B cell (primary cell): Measurements from ENCODE around the gene CDC42BPA. TPM values are rescaled to one million over a fixed set of nuclear protein-coding genes. Genes with fewer than 3 reads are reported as not detected.

Source experiments
- ATAC-seq: fragments of 200-7000 bp; cut with Tn5 transposase; one replicate; pipeline ENCODE4 v1.10.0; 2021; ENCODE audit warnings: low read depth, mild to moderate bottlenecking, moderate number of reproducible peaks, moderate library complexity
- CTCF ChIA-PET: fragments of 350-600 bp; sonication (Branson Sonifier 250); formaldehyde crosslinking; loops from one replicate; lab custom pipeline; 2021; ENCODE audit warnings: antibody characterized with exemption, inconsistent platforms; lab: Charles Lee
- POLR2A ChIA-PET: fragments of 350-600 bp; sonication (Branson Sonifier 250); formaldehyde crosslinking; loops from one replicate; lab custom pipeline; 2021; ENCODE audit warnings: antibody characterized with exemption; lab: Charles Lee
- DNase-seq: peaks from one replicate; pipeline ENCODE4 v3.0.0; 2013
- H2AFZ ChIP-seq: 2 replicates; pipeline ENCODE4 v1.6.1; 2012; ENCODE audit warnings: mild to moderate bottlenecking, low read depth, low read length; ENCODE audit not compliant: insufficient read depth, poor library complexity, severe bottlenecking
- H3K27ac ChIP-seq, 2 donors: 1 replicate in 1 of 2; 2 replicates in 1 of 2; pipeline ENCODE4 v1.5.1; 2012 to 2013; ENCODE audit warnings: low read length in 2 of 2, mild to moderate bottlenecking in 2 of 2, moderate library complexity in 1 of 2
- H3K27me3 ChIP-seq, 4 experiments: fragments of 200-600 bp in 1 of 4; sonication (generic) in 1 of 4; replicated peaks in 1 of 4; 1 replicate in 2 of 4; 2 replicates in 2 of 4; pipeline versions ENCODE4 v1.6.1 to v1.7.0; 2013 to 2016; ENCODE audit warnings: low read length in 3 of 4, mild to moderate bottlenecking in 2 of 4, mixed read lengths in 1 of 4, moderate library complexity in 1 of 4; ENCODE audit not compliant: insufficient read depth in 4 of 4, control insufficient read depth in 3 of 4; ENCODE audit errors: control extremely low read depth in 1 of 4
- H3K36me3 ChIP-seq, 2 experiments: replicated peaks in 1 of 2; 1 replicate in 1 of 2; 2 replicates in 1 of 2; pipeline versions ENCODE4 v1.6.1 to v1.7.1; 2013; ENCODE audit warnings: low read length in 1 of 2; ENCODE audit not compliant: insufficient read depth in 2 of 2, control insufficient read depth in 1 of 2; ENCODE audit errors: control extremely low read depth in 1 of 2, extremely low read depth in 1 of 2
- H3K4me1 ChIP-seq, 2 donors: fragments of 200-600 bp in 1 of 2; sonication (generic) in 1 of 2; 1 replicate in 1 of 2; 2 replicates in 1 of 2; pipeline versions ENCODE4 v1.5.1 to v1.6.1; 2013 to 2017; ENCODE audit warnings: low read length in 2 of 2; ENCODE audit not compliant: control insufficient read depth in 2 of 2, insufficient read depth in 2 of 2
- H3K4me2 ChIP-seq: replicated peaks from 2 replicates; pipeline ENCODE3; 2012; ENCODE audit warnings: mild to moderate bottlenecking, low read depth, low read length; ENCODE audit not compliant: poor library complexity, severe bottlenecking
- H3K4me3 ChIP-seq, 5 experiments: fragments of 200-600 bp in 1 of 5; sonication (generic) in 1 of 5; 1 replicate in 3 of 5; 2 replicates in 2 of 5; pipeline versions ENCODE4 v1.5.1 to v1.7.0; 2011 to 2016; ENCODE audit warnings: low read length in 4 of 5, mild to moderate bottlenecking in 4 of 5, low read depth in 2 of 5, control low read depth in 1 of 5, moderate library complexity in 1 of 5; ENCODE audit not compliant: insufficient read depth in 1 of 5; ENCODE audit errors: control extremely low read depth in 1 of 5, extremely low read depth in 1 of 5
- H3K79me2 ChIP-seq: fragments of 200-600 bp; sonication (generic); one replicate; pipeline ENCODE4 v1.6.0; 2016; ENCODE audit warnings: low read length; ENCODE audit not compliant: control insufficient read depth, insufficient read depth
- H3K9ac ChIP-seq: fragments of 200-600 bp; sonication (generic); 2 replicates; pipeline ENCODE4 v1.6.1; 2017; ENCODE audit warnings: mild to moderate bottlenecking, low read length, moderate library complexity
- H3K9me3 ChIP-seq, 3 donors: one replicate each; pipeline versions ENCODE4 v1.6.1 to v1.7.1; 2013; ENCODE audit warnings: low read length in 2 of 3; ENCODE audit not compliant: control insufficient read depth in 2 of 3, insufficient read depth in 1 of 3; ENCODE audit errors: control extremely low read depth in 1 of 3
- H4K20me1 ChIP-seq: 2 replicates; pipeline ENCODE4 v1.6.0; 2012; ENCODE audit warnings: mild to moderate bottlenecking, low read length; ENCODE audit not compliant: insufficient read depth, control insufficient read depth, poor library complexity, severe bottlenecking
- H3K27ac Mint-ChIP-seq: one replicate; pipeline ENCODE4 v1.8.0; 2021; ENCODE audit warnings: mixed read lengths
- H3K27me3 Mint-ChIP-seq: one replicate; pipeline ENCODE4 v1.8.0; 2021; ENCODE audit warnings: mixed read lengths
- H3K4me1 Mint-ChIP-seq: one replicate; pipeline ENCODE4 v1.8.0; 2021; ENCODE audit warnings: mixed read lengths
- H3K4me3 Mint-ChIP-seq: one replicate; pipeline ENCODE4 v1.8.0; 2021; ENCODE audit warnings: mixed read lengths
- H3K9me3 Mint-ChIP-seq: one replicate; pipeline ENCODE4 v1.8.0; 2022; ENCODE audit warnings: mixed read lengths; ENCODE audit not compliant: insufficient read depth
- CTCF ChIP-seq: fragments of 200-600 bp; IDR thresholded peaks from one replicate; pipeline ENCODE4 v1.8.0; 2022; ENCODE audit warnings: antibody characterized with exemption, mild to moderate bottlenecking
- EZH2 ChIP-seq: IDR thresholded peaks from 2 replicates; pipeline ENCODE4 v1.6.1; 2012; ENCODE audit warnings: borderline replicate concordance, low read depth, mild to moderate bottlenecking, moderate library complexity, low read length; ENCODE audit not compliant: insufficient read depth, poor library complexity, severe bottlenecking
- WGBS: methylation state at CpG from one replicate; pipeline ENCODE4 v1.1.5; 2013; ENCODE audit warnings: missing lambda C conversion rate; ENCODE audit not compliant: insufficient coverage; 5-methylcytosine and 5-hydroxymethylcytosine counted together
- intact Hi-C: fragments of 100-400 bp; cut with micrococcal nuclease; formaldehyde crosslinking; loops from one replicate; pipeline ENCODE4 v1.10.0; 2022
- polyA minus RNA-seq: library from RNA; depleted of rRNA, polyadenylated mRNA; stranded (reverse); fragments of >200 nt; gene quantifications from 2 replicates; pipeline ENCODE4 v1.2.3, GENCODE V29; 2012
- polyA plus RNA-seq: library from polyadenylated mRNA; depleted of rRNA; stranded (reverse); fragments of >200 nt; gene quantifications from 2 replicates; pipeline ENCODE4 v1.2.3, GENCODE V29; 2012
- total RNA-seq, 2 donors: library from RNA; stranded (reverse); fragments of 120-200 nt in 1 of 2; gene quantifications; 1 replicate in 1 of 2; 2 replicates in 1 of 2; pipeline versions ENCODE4 v1.2.3 to v1.2.4, GENCODE V29; 2013 to 2022

Gene CDC42BPA
- 0.15 and 0.69 TPM in 2 replicates for total RNA-seq
- 1.1 TPM for total RNA-seq (2013)
- polyA plus RNA-seq = 0.04 and 0.29 TPM in 2 replicates
- 0.26 and 0.36 TPM in 2 replicates for polyA minus RNA-seq

- H3K4me2 ChIP-seq = peak within 1 kb of the TSS; percentile 90
- H3K36me3 ChIP-seq = no peaks in the 10 kb centered on the region
- no peak within 1 kb of the TSS for H3K27ac Mint-ChIP-seq
- peaks cover 57% of the 10 kb centered on the region for H3K27me3 Mint-ChIP-seq
- peaks cover 12% of the 10 kb centered on the region for H3K4me1 Mint-ChIP-seq
- H3K4me1 ChIP-seq = peaks cover 9 to 13% of the 10 kb centered on the region in 2 donors
- no peaks in the 10 kb centered on the region for H3K79me2 ChIP-seq
- no peak for TF ChIP-seq EZH2
- TF ChIP-seq CTCF = no peak
- peak within 1 kb of the TSS; percentile 80 for H3K4me3 Mint-ChIP-seq
- H3K27me3 ChIP-seq = peaks cover 0 to 47% (median 25%) of the 10 kb centered on the region in 4 experiments
- peak; percentile 52 for DNase-seq
- peak; percentile 57 for ATAC-seq
- WGBS = 2% methylated on average over 96 of the region's 98 CpGs
- no peaks in the 10 kb centered on the region for H4K20me1 ChIP-seq
- ChIA-PET CTCF (no interaction called here), POLR2A (no interaction called here)
- H3K27ac ChIP-seq = no peak within 1 kb of the TSS
- no peaks in the 10 kb centered on the region for H3K9me3 Mint-ChIP-seq
- H3K4me3 ChIP-seq = peak within 1 kb of the TSS; percentile 50 to 64 (median 55)
- peak within 1 kb of the TSS; percentile 66 for H3K9ac ChIP-seq
- intact Hi-C loops = no loop called here
- H3K9me3 ChIP-seq = peaks cover 0 to 2% (median 0%) of the 10 kb centered on the region in 3 donors
- H2AFZ ChIP-seq = peak within 1 kb of the TSS; percentile 77
These were observed at the start of gene CDC42BPA for GRCh38 chr1:227318016-227318852. CDC42BPA (minus strand) TSS chr1:227318492; CDS start chr1:227317182, 1,310 bp downstream.

GRCh38 chr1:227368009-227368408 is 49.7 kb upstream of the CDC42BPA start:
- Mint-ChIP-seq H3K9me3 (no peaks in the 10 kb centered on the region), H3K4me1 (no peaks in the 10 kb centered on the region), H3K27ac (no peak overlapping the region), H3K4me3 (no peak overlapping the region), H3K27me3 (peaks cover 9% of the 10 kb centered on the region)
- no peak overlapping the region for H3K4me3 ChIP-seq
- H3K9me3 ChIP-seq = no peaks in the 10 kb centered on the region
- H3K4me2 ChIP-seq = no peak overlapping the region
- H4K20me1 ChIP-seq = no peaks in the 10 kb centered on the region
- no peaks in the 10 kb centered on the region for H3K36me3 ChIP-seq
- ATAC-seq (no peak), DNase-seq (no peak)
- WGBS = no CpG with 5 or more reads among the region's 1 CpG
- H2AFZ ChIP-seq = no peak overlapping the region
- H3K27ac ChIP-seq = no peak overlapping the region
- ChIA-PET POLR2A (interaction anchor here (0.7 kb wide), 1 partner anchor 908 kb away, joined by 6 read pairs; no protein-coding TSS in a partner anchor), CTCF (no interaction called here)
- TF ChIP-seq CTCF = no peak
- no peak for TF ChIP-seq EZH2
- H3K9ac ChIP-seq = no peak overlapping the region
- intact Hi-C loops = no loop called here
- H3K79me2 ChIP-seq = no peaks in the 10 kb centered on the region
- H3K4me1 ChIP-seq = no peaks in the 10 kb centered on the region
- peaks cover 0 to 4% (median 1%) of the 10 kb centered on the region in 4 experiments for H3K27me3 ChIP-seq
